HL-60 (cell line): ENCODE data around the gene NDUFAF7.
"Not testable (repeated sequence)": the region's sequence is repeated elsewhere in the genome, so short reads cannot be mapped to it uniquely, and the experiment has no call there.

Experiments used
- DNase-seq, 2 experiments: peaks; one replicate each; pipeline ENCODE4 v3.0.0-alpha.2; 2010 to 2020; ENCODE audit warnings: low read depth in 1 of 2, low spot score in 1 of 2
- H3K27ac ChIP-seq: fragments of 250-450 bp; sonication (Bioruptor Pico); replicated peaks from 2 replicates; pipeline ENCODE4 v1.5.1; 2020; ENCODE audit warnings: mild to moderate bottlenecking, moderate library complexity
- H3K27me3 ChIP-seq: fragments of 250-450 bp; sonication (Bioruptor Pico); 2 replicates; pipeline ENCODE4 v1.5.1; 2021; ENCODE audit warnings: mild to moderate bottlenecking, moderate library complexity; ENCODE audit not compliant: insufficient read depth, poor library complexity, severe bottlenecking
- H3K4me3 ChIP-seq: replicated peaks from 2 replicates; pipeline ENCODE4 v1.5.1; 2011; ENCODE audit warnings: mild to moderate bottlenecking, control low read depth, low read length; ENCODE audit not compliant: insufficient read depth
- GABPA ChIP-seq: IDR thresholded peaks from 2 replicates; pipeline ENCODE4 v1.6.1; 2012; ENCODE audit warnings: low read depth
- POLR2AphosphoS5 ChIP-seq: IDR thresholded peaks from 2 replicates; pipeline ENCODE4 v1.6.1; 2012; ENCODE audit warnings: low read depth
- SPI1 ChIP-seq: IDR thresholded peaks from 2 replicates; pipeline ENCODE4 v1.6.1; 2012; ENCODE audit warnings: low read depth, mild to moderate bottlenecking, borderline replicate concordance
- TF ChIP-seq, protein P1 (sequence below): IDR thresholded peaks from one replicate; pipeline ENCODE4 v1.5.1; 2011; ENCODE audit warnings: low read length, control low read depth, inconsistent platforms; ENCODE audit not compliant: insufficient read depth
- TF ChIP-seq, protein P2 (sequence below): IDR thresholded peaks from 2 replicates; pipeline ENCODE4 v1.6.1; 2012; ENCODE audit warnings: low read depth; ENCODE audit not compliant: insufficient replicate concordance

Gene NDUFAF7

DNA sequence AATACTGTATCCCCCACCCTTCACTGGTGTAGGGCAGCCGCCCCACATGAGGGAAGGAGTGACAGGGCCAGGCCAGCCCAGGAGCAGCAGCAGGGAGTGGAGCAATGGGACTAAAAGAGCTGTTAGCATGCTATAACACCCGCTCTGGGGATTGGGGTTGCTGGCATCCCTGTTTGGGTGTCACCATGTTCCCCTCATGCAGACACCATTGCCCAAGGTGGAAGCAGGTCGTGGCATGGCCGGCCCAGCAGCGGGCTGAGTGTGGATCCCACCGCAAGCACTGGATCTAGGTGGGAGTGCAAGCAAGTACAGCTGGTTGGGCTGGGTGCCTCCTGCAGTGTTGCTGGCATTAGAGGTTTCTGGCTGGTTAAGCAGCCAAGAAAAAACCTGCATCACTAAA lies 39.7 kb upstream of the NDUFAF7 start:
- Histone ChIP-seq H3K27ac (peak overlapping the region; percentile 82), H3K4me3 (no peak overlapping the region), H3K27me3 (no peaks in the 10 kb centered on the region)
- DNase-seq, result no peak
- TF ChIP-seq POLR2AphosphoS5 (no peak), SPI1 (no peak), GABPA (no peak)
- TF ChIP-seq, protein P1, sequence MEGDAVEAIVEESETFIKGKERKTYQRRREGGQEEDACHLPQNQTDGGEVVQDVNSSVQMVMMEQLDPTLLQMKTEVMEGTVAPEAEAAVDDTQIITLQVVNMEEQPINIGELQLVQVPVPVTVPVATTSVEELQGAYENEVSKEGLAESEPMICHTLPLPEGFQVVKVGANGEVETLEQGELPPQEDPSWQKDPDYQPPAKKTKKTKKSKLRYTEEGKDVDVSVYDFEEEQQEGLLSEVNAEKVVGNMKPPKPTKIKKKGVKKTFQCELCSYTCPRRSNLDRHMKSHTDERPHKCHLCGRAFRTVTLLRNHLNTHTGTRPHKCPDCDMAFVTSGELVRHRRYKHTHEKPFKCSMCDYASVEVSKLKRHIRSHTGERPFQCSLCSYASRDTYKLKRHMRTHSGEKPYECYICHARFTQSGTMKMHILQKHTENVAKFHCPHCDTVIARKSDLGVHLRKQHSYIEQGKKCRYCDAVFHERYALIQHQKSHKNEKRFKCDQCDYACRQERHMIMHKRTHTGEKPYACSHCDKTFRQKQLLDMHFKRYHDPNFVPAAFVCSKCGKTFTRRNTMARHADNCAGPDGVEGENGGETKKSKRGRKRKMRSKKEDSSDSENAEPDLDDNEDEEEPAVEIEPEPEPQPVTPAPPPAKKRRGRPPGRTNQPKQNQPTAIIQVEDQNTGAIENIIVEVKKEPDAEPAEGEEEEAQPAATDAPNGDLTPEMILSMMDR, result no peak
- TF ChIP-seq, protein P2, sequence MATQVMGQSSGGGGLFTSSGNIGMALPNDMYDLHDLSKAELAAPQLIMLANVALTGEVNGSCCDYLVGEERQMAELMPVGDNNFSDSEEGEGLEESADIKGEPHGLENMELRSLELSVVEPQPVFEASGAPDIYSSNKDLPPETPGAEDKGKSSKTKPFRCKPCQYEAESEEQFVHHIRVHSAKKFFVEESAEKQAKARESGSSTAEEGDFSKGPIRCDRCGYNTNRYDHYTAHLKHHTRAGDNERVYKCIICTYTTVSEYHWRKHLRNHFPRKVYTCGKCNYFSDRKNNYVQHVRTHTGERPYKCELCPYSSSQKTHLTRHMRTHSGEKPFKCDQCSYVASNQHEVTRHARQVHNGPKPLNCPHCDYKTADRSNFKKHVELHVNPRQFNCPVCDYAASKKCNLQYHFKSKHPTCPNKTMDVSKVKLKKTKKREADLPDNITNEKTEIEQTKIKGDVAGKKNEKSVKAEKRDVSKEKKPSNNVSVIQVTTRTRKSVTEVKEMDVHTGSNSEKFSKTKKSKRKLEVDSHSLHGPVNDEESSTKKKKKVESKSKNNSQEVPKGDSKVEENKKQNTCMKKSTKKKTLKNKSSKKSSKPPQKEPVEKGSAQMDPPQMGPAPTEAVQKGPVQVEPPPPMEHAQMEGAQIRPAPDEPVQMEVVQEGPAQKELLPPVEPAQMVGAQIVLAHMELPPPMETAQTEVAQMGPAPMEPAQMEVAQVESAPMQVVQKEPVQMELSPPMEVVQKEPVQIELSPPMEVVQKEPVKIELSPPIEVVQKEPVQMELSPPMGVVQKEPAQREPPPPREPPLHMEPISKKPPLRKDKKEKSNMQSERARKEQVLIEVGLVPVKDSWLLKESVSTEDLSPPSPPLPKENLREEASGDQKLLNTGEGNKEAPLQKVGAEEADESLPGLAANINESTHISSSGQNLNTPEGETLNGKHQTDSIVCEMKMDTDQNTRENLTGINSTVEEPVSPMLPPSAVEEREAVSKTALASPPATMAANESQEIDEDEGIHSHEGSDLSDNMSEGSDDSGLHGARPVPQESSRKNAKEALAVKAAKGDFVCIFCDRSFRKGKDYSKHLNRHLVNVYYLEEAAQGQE, result no peak

DNA sequence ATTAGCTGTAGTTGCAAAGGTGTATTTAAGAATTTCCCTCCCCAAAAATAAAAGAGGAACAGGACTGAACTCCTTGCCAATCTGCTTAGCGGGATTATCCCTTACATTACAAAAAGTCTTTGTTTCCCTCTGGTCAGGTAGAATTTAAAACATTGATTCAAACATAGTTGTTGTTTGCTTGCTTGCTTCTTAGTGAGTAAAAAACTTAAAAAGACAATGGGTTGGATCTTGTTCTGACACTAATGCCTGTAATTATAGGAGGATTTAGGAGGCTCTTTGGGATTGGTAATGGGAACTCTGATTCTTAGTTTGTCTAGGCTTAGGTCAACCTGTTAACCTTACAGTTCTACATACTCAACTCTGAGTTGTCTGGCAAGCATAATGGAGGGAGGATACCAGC lies 38.9 kb upstream of the NDUFAF7 start:
- TF ChIP-seq, protein P2, result no peak
- TF ChIP-seq POLR2AphosphoS5 (no peak), SPI1 (0 out of 2 replicates have a peak, but pooled peaks have one; percentile 8)
- Histone ChIP-seq H3K27me3 (no peaks in the 10 kb centered on the region), H3K27ac (no peak overlapping the region), H3K4me3 (no peak overlapping the region)
- no peak for DNase-seq

DNA sequence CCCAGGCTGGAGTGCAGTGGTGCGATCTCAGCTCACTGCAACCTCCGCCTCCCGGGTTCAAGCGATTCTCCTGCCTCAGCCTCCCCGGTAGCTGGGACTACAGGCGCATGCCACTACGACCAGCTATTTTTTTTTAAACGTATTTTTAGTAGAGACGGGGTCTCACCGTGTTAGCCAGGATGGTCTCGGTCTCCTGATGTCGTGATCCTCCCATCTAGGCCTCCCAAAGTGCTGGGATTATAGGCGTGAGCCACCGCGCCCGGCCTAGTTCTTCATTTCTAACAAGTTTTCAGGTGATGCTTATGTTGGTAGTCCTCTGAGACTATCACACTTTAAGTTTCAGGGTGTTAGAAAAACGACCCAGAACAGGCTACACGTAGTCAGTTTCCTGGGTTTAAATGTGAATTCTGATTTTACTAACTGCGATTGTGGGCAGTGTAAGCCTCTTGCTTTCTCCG lies 35.6 kb upstream of the NDUFAF7 start:
- not testable (repeated sequence) for DNase-seq, H3K27me3 ChIP-seq
- Histone ChIP-seq H3K4me3 (peak overlapping the region; percentile 65), H3K27ac (peak overlapping the region; percentile 93)

DNA sequence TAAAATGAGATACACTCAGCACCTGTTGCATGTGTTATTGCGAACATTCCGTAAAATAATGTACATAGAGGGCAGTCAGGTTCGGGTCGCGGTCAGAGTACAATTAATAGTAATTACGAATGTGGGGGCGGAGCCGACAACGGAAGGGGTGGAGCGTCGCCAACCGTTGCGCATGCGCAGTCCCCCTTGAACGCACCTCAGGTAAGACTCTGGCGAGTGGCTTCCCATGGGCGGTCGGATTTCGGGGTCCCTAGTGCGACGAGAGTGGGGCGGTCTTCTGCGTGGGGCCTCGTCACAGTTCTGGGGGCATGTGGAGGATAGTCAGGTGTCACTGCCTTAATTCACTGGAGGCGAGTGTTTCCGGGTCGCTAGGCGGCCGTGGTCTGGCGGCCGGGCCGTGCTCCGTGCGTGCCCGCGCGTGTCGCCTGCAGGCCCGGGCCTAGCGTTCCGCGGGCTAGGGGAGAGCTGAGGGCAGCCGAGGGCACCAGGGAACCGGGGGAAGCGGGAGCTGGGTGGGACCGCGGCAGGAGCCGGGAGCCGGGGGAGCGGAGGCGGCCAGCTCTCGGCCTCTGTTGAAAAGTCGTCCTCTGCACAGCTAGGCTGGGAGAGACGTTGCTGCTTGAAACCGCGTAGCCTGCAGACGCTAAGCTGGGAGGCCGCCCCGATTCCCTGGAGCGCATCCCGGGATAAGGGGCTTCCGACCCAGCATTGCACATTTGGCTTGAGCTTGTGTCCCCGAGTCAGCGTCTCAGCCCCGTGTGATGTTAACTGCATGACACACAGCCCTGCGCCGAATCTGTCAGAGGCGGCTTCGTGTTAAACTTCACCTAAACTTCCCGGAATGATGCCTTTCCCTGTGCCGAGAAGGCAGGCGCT lies 34.9 kb upstream of the NDUFAF7 start, which contains the start of gene CEBPZOS:
Gene CEBPZOS (plus strand): TSS at position 177 of the 876 bp plus-strand sequence. CDS start 3,209 bp downstream, outside the sequence.
- TF ChIP-seq, protein P2, result no peak
- TF ChIP-seq SPI1 (no peak), POLR2AphosphoS5 (peak; percentile 84), GABPA (peak; percentile 68; the same call in 1 of the 2 replicates)
- TF ChIP-seq, protein P1, result no peak
- no peaks in the 10 kb centered on the region for H3K27me3 ChIP-seq
- peak; percentile 73 to 82 for DNase-seq
- peak within 1 kb of the TSS; percentile 65 for H3K4me3 ChIP-seq
- peak within 1 kb of the TSS; percentile 93 for H3K27ac ChIP-seq
